Measurements from ENCODE around the gene CCDC28B.

The CCDC28B gene

GRCh38 chr1:32223683-32224082, 23.3 kb downstream of the CCDC28B start:
- Histone ChIP-seq H3K4me3 (ENCODE audit: low read length in 2 of 2) (peak overlapping the region in 1 of 2 donors; percentile 97), H3K9me3 (ENCODE audit: control insufficient read depth in 2 of 2, low read length in 2 of 2) (no peaks in the 10 kb centered on the region), H3K36me3 (ENCODE audit: control insufficient read depth in 2 of 2, insufficient read depth in 2 of 2, low read length in 2 of 2) (peaks cover 26 to 32% of the 10 kb centered on the region in 2 donors), H3K27ac (ENCODE audit: low read length) (no peak overlapping the region), H3K4me1 (ENCODE audit: control insufficient read depth, insufficient read depth, low read length) (peaks cover 30% of the 10 kb centered on the region), H3K27me3 (ENCODE audit: control insufficient read depth in 1 of 2, insufficient read depth in 2 of 2, low read length in 2 of 2) (no peaks in the 10 kb centered on the region), H3K9ac (ENCODE audit: low read length in 2 of 2) (peak overlapping the region; percentile 8 to 42)

GRCh38 chr1:32224285-32224684, 23.9 kb downstream of the CCDC28B start:
- peaks cover 30% of the 10 kb centered on the region for H3K4me1 ChIP-seq (ENCODE audit: control insufficient read depth, insufficient read depth, low read length)
- H3K9me3 ChIP-seq (ENCODE audit: control insufficient read depth in 2 of 2, low read length in 2 of 2), result no peaks in the 10 kb centered on the region
- H3K4me3 ChIP-seq (ENCODE audit: low read length in 2 of 2), result no peak overlapping the region
- H3K36me3 ChIP-seq (ENCODE audit: control insufficient read depth in 2 of 2, insufficient read depth in 2 of 2, low read length in 2 of 2), result peaks cover 31 to 35% of the 10 kb centered on the region in 2 donors
- H3K9ac ChIP-seq (ENCODE audit: low read length in 2 of 2), result peak overlapping the region; percentile 8 to 29
- H3K27me3 ChIP-seq (ENCODE audit: control insufficient read depth in 1 of 2, insufficient read depth in 2 of 2, low read length in 2 of 2), result no peaks in the 10 kb centered on the region
- no peak overlapping the region for H3K27ac ChIP-seq (ENCODE audit: low read length)

- H3K4me1 ChIP-seq (ENCODE audit: control insufficient read depth, insufficient read depth, low read length), result peaks cover 8% of the 10 kb centered on the region
- H3K4me3 ChIP-seq (ENCODE audit: low read length in 2 of 2), result no peak overlapping the region
- no peaks in the 10 kb centered on the region for H3K27me3 ChIP-seq (ENCODE audit: control insufficient read depth in 1 of 2, insufficient read depth in 2 of 2, low read length in 2 of 2)
- H3K27ac ChIP-seq (ENCODE audit: low read length), result no peak overlapping the region
- H3K9me3 ChIP-seq (ENCODE audit: control insufficient read depth in 2 of 2, low read length in 2 of 2), result no peaks in the 10 kb centered on the region
- H3K36me3 ChIP-seq (ENCODE audit: control insufficient read depth in 2 of 2, insufficient read depth in 2 of 2, low read length in 2 of 2), result peaks cover 42 to 45% of the 10 kb centered on the region in 2 donors
- no peak overlapping the region for H3K9ac ChIP-seq (ENCODE audit: low read length in 2 of 2)
Measured at GRCh38 chr1:32228771-32229170, 28.4 kb downstream of the CCDC28B start.

- H3K9me3 ChIP-seq (ENCODE audit: control insufficient read depth in 2 of 2, low read length in 2 of 2), result no peaks in the 10 kb centered on the region
- peaks cover 34 to 37% of the 10 kb centered on the region in 2 donors for H3K36me3 ChIP-seq (ENCODE audit: control insufficient read depth in 2 of 2, insufficient read depth in 2 of 2, low read length in 2 of 2)
- no peak overlapping the region for H3K4me3 ChIP-seq (ENCODE audit: low read length in 2 of 2)
- no peak overlapping the region for H3K9ac ChIP-seq (ENCODE audit: low read length in 2 of 2)
- H3K27me3 ChIP-seq (ENCODE audit: control insufficient read depth in 1 of 2, insufficient read depth in 2 of 2, low read length in 2 of 2), result no peaks in the 10 kb centered on the region
- H3K27ac ChIP-seq (ENCODE audit: low read length), result no peak overlapping the region
- H3K4me1 ChIP-seq (ENCODE audit: control insufficient read depth, insufficient read depth, low read length), result peaks cover 2% of the 10 kb centered on the region
Measured at GRCh38 chr1:32231843-32232432, 31.5 kb downstream of the CCDC28B start.

- H3K9me3 ChIP-seq (ENCODE audit: control insufficient read depth in 2 of 2, low read length in 2 of 2), result no peaks in the 10 kb centered on the region
- peaks cover 29 to 31% of the 10 kb centered on the region in 2 donors for H3K36me3 ChIP-seq (ENCODE audit: control insufficient read depth in 2 of 2, insufficient read depth in 2 of 2, low read length in 2 of 2)
Measured at GRCh38 chr1:32232558-32233304, 32.3 kb downstream of the CCDC28B start.

GRCh38 chr1:32234792-32235191, 34.4 kb downstream of the CCDC28B start:
- Histone ChIP-seq H3K36me3 (ENCODE audit: control insufficient read depth in 2 of 2, insufficient read depth in 2 of 2, low read length in 2 of 2) (peaks cover 16 to 18% of the 10 kb centered on the region in 2 donors), H3K9ac (ENCODE audit: low read length in 2 of 2) (no peak overlapping the region), H3K27ac (ENCODE audit: low read length) (no peak overlapping the region), H3K9me3 (ENCODE audit: control insufficient read depth in 2 of 2, low read length in 2 of 2) (no peaks in the 10 kb centered on the region), H3K4me1 (ENCODE audit: control insufficient read depth, insufficient read depth, low read length) (peaks cover 7% of the 10 kb centered on the region), H3K27me3 (ENCODE audit: control insufficient read depth in 1 of 2, insufficient read depth in 2 of 2, low read length in 2 of 2) (no peaks in the 10 kb centered on the region), H3K4me3 (ENCODE audit: low read length in 2 of 2) (no peak overlapping the region)

More at GRCh38 chr1:32232558-32233304, 32.3 kb downstream of the CCDC28B start:
- H3K27ac ChIP-seq (ENCODE audit: low read length), result no peak overlapping the region
- no peaks in the 10 kb centered on the region for H3K27me3 ChIP-seq (ENCODE audit: control insufficient read depth in 1 of 2, insufficient read depth in 2 of 2, low read length in 2 of 2)
- peaks cover 2% of the 10 kb centered on the region for H3K4me1 ChIP-seq (ENCODE audit: control insufficient read depth, insufficient read depth, low read length)
- H3K4me3 ChIP-seq (ENCODE audit: low read length in 2 of 2), result no peak overlapping the region
- H3K9ac ChIP-seq (ENCODE audit: low read length in 2 of 2), result no peak overlapping the region

GRCh38 chr1:32239337-32239736, 38.9 kb downstream of the CCDC28B start:
- no peak overlapping the region for H3K9ac ChIP-seq (ENCODE audit: low read length in 2 of 2)
- no peaks in the 10 kb centered on the region for H3K27me3 ChIP-seq (ENCODE audit: control insufficient read depth in 1 of 2, insufficient read depth in 2 of 2, low read length in 2 of 2)
- H3K4me3 ChIP-seq (ENCODE audit: low read length in 2 of 2), result peak overlapping the region in 1 of 2 donors; percentile 87
- peaks cover 0 to 6% of the 10 kb centered on the region in 2 donors for H3K36me3 ChIP-seq (ENCODE audit: control insufficient read depth in 2 of 2, insufficient read depth in 2 of 2, low read length in 2 of 2)
- peaks cover 23% of the 10 kb centered on the region for H3K4me1 ChIP-seq (ENCODE audit: control insufficient read depth, insufficient read depth, low read length)
- H3K9me3 ChIP-seq (ENCODE audit: control insufficient read depth in 2 of 2, low read length in 2 of 2), result no peaks in the 10 kb centered on the region
- peak overlapping the region; percentile 62 for H3K27ac ChIP-seq (ENCODE audit: low read length)

GRCh38 chr1:32239790-32240139, 39.4 kb downstream of the CCDC28B start:
- H3K27me3 ChIP-seq (ENCODE audit: control insufficient read depth in 1 of 2, insufficient read depth in 2 of 2, low read length in 2 of 2), result no peaks in the 10 kb centered on the region
- peaks cover 0 to 2% of the 10 kb centered on the region in 2 donors for H3K36me3 ChIP-seq (ENCODE audit: control insufficient read depth in 2 of 2, insufficient read depth in 2 of 2, low read length in 2 of 2)
- H3K9me3 ChIP-seq (ENCODE audit: control insufficient read depth in 2 of 2, low read length in 2 of 2), result no peaks in the 10 kb centered on the region
- peak overlapping the region; percentile 62 for H3K27ac ChIP-seq (ENCODE audit: low read length)
- H3K4me1 ChIP-seq (ENCODE audit: control insufficient read depth, insufficient read depth, low read length), result peaks cover 23% of the 10 kb centered on the region
- peak overlapping the region; percentile 87 to 91 for H3K4me3 ChIP-seq (ENCODE audit: low read length in 2 of 2)
- H3K9ac ChIP-seq (ENCODE audit: low read length in 2 of 2), result peak overlapping the region; percentile 77 to 79

GRCh38 chr1:32240140-32240951, 40.0 kb downstream of the CCDC28B start:
- H3K36me3 ChIP-seq (ENCODE audit: control insufficient read depth in 2 of 2, insufficient read depth in 2 of 2, low read length in 2 of 2), result peaks cover 0 to 2% of the 10 kb centered on the region in 2 donors
- peaks cover 23% of the 10 kb centered on the region for H3K4me1 ChIP-seq (ENCODE audit: control insufficient read depth, insufficient read depth, low read length)
- H3K9ac ChIP-seq (ENCODE audit: low read length in 2 of 2), result peak overlapping the region; percentile 77 to 79
- H3K4me3 ChIP-seq (ENCODE audit: low read length in 2 of 2), result peak overlapping the region; percentile 87 to 91
- H3K27me3 ChIP-seq (ENCODE audit: control insufficient read depth in 1 of 2, insufficient read depth in 2 of 2, low read length in 2 of 2), result no peaks in the 10 kb centered on the region
- H3K9me3 ChIP-seq (ENCODE audit: control insufficient read depth in 2 of 2, low read length in 2 of 2), result no peaks in the 10 kb centered on the region
- peak overlapping the region; percentile 62 for H3K27ac ChIP-seq (ENCODE audit: low read length)

- peak overlapping the region; percentile 77 to 79 for H3K9ac ChIP-seq (ENCODE audit: low read length in 2 of 2)
- no peaks in the 10 kb centered on the region for H3K9me3 ChIP-seq (ENCODE audit: control insufficient read depth in 2 of 2, low read length in 2 of 2)
- peak overlapping the region; percentile 87 to 91 for H3K4me3 ChIP-seq (ENCODE audit: low read length in 2 of 2)
- no peaks in the 10 kb centered on the region for H3K36me3 ChIP-seq (ENCODE audit: control insufficient read depth in 2 of 2, insufficient read depth in 2 of 2, low read length in 2 of 2)
- peak overlapping the region; percentile 62 for H3K27ac ChIP-seq (ENCODE audit: low read length)
- no peaks in the 10 kb centered on the region for H3K27me3 ChIP-seq (ENCODE audit: control insufficient read depth in 1 of 2, insufficient read depth in 2 of 2, low read length in 2 of 2)
- H3K4me1 ChIP-seq (ENCODE audit: control insufficient read depth, insufficient read depth, low read length), result peaks cover 23% of the 10 kb centered on the region
Measured at GRCh38 chr1:32241001-32241763, 40.8 kb downstream of the CCDC28B start.

Measured in stomach smooth muscle (tissue), 2 donors.